HCT116 (cell line): ENCODE data around the gene RMDN2. TPM values are rescaled to one million over a fixed set of nuclear protein-coding genes. Genes with fewer than 3 reads are reported as not detected.

Source experiments
- ATAC-seq: fragments of 200-7000 bp; cut with Tn5 transposase; 2 replicates; pipeline ENCODE4 v1.9.1; 2020; ENCODE audit warnings: mild to moderate bottlenecking, moderate library complexity
- BruUV-seq: library from RNA; stranded (reverse); fragments of 400-500 nt; replicated peaks from 2 replicates; lab custom pipeline; 2021; lab: Mats Ljungman, UMichigan
- CTCF ChIA-PET: fragments of 300-600 bp; sonication (Branson Sonifier 250); formaldehyde crosslinking; loops from one replicate; lab custom pipeline; 2021; ENCODE audit warnings: antibody characterized with exemption; lab: Charles Lee
- POLR2A ChIA-PET: fragments of 300-600, 350-600 bp; sonication (Branson Sonifier 250); formaldehyde crosslinking; loops from one replicate; lab custom pipeline; 2021; ENCODE audit warnings: antibody characterized with exemption; lab: Charles Lee
- RAD21 ChIA-PET, 2 experiments: fragments of 300-600 bp; sonication (Branson Sonifier 250); formaldehyde crosslinking; loops; one replicate each; lab custom pipeline; 2023; ENCODE audit warnings: low total read pairs in 2 of 2; ENCODE audit not compliant: uncharacterized antibody in 2 of 2, unreplicated experiment in 2 of 2, low non-redundant PET in 1 of 2; lab: Charles Lee
- DNase-seq: peaks from one replicate; pipeline ENCODE4 v3.0.0-alpha.2; 2010; ENCODE audit warnings: low read depth, low spot score
- H2AFZ ChIP-seq: fragments of 200-600 bp; shearing (Covaris generic), sonication (generic); 2 replicates; pipeline ENCODE4 v1.6.1; 2017; ENCODE audit warnings: low read depth, mixed run types, mixed read lengths, antibody characterized with exemption, low read length; ENCODE audit not compliant: poor library complexity, severe bottlenecking
- H3K27ac ChIP-seq: 2 replicates; pipeline ENCODE4 v1.5.1; 2012; ENCODE audit warnings: low read depth, low read length
- H3K27me3 ChIP-seq: fragments of 200-600 bp; sonication (generic); 2 replicates; pipeline ENCODE4 v1.6.1; 2016; ENCODE audit warnings: mixed run types, low read length, mixed read lengths; ENCODE audit not compliant: insufficient read depth
- H3K36me3 ChIP-seq, 2 experiments: fragments of 200-500 bp in 1 of 2; fragments of 200-600 bp in 1 of 2; sonication (Bioruptor generic) in 1 of 2; sonication (generic) in 1 of 2; 2 replicates each; pipeline versions ENCODE4 v1.5.1 to v1.6.1; 2014 to 2016; ENCODE audit warnings: low read length in 2 of 2, inconsistent platforms in 1 of 2, mixed read lengths in 1 of 2, mixed run types in 1 of 2; ENCODE audit not compliant: insufficient read depth in 2 of 2, control insufficient read depth in 1 of 2
- H3K4me1 ChIP-seq, 2 experiments: fragments of 200-600 bp in 1 of 2; sonication (generic) in 1 of 2; 2 replicates each; pipeline versions ENCODE4 v1.5.1 to v1.6.1; 2012 to 2017; ENCODE audit warnings: low read length in 2 of 2, inconsistent platforms in 1 of 2, mild to moderate bottlenecking in 1 of 2, mixed read lengths in 1 of 2, mixed run types in 1 of 2, moderate library complexity in 1 of 2; ENCODE audit not compliant: insufficient read depth in 2 of 2, control insufficient read depth in 1 of 2
- H3K4me2 ChIP-seq: fragments of 200-600 bp; sonication (generic); 2 replicates; pipeline ENCODE4 v1.6.1; 2017; ENCODE audit warnings: mixed run types, low read length, mixed read lengths
- H3K4me3 ChIP-seq, 2 experiments: fragments of 200-600 bp in 1 of 2; sonication (generic) in 1 of 2; replicated peaks in 1 of 2; 2 replicates each; pipeline ENCODE4 v1.5.1; 2011 to 2016; ENCODE audit warnings: low read length in 2 of 2, control low read depth in 1 of 2, low read depth in 1 of 2, mild to moderate bottlenecking in 1 of 2, mixed read lengths in 1 of 2, mixed run types in 1 of 2
- H3K79me2 ChIP-seq: fragments of 200-600 bp; sonication (generic); 2 replicates; pipeline ENCODE4 v1.6.1; 2017; ENCODE audit warnings: mild to moderate bottlenecking, mixed run types, low read length, moderate library complexity, mixed read lengths; ENCODE audit not compliant: insufficient read depth
- H3K9ac ChIP-seq: fragments of 200-600 bp; sonication (generic); 2 replicates; pipeline ENCODE4 v1.6.1; 2016; ENCODE audit warnings: low read length, mixed read lengths
- H3K9me2 ChIP-seq: fragments of 200-600 bp; sonication (generic), shearing (Covaris generic); 2 replicates; pipeline ENCODE4 v1.6.1; 2017; ENCODE audit warnings: mixed run types, mild to moderate bottlenecking, moderate library complexity; ENCODE audit not compliant: insufficient read depth
- H3K9me3 ChIP-seq, 2 experiments: fragments of 200-500 bp in 1 of 2; fragments of 200-600 bp in 1 of 2; sonication (Bioruptor generic) in 1 of 2; sonication (generic) in 1 of 2; 2 replicates each; pipeline ENCODE4 v1.6.1; 2014 to 2017; ENCODE audit warnings: low read length in 2 of 2, mixed read lengths in 2 of 2, inconsistent platforms in 1 of 2, low read depth in 1 of 2, mild to moderate bottlenecking in 1 of 2, mixed run types in 1 of 2, moderate library complexity in 1 of 2; ENCODE audit not compliant: control insufficient read depth in 1 of 2, insufficient read depth in 1 of 2
- H4K20me1 ChIP-seq: fragments of 200-600 bp; sonication (generic), shearing (Covaris generic); 2 replicates; pipeline ENCODE4 v1.6.1; 2017; ENCODE audit warnings: mixed run types, mild to moderate bottlenecking, moderate library complexity; ENCODE audit not compliant: insufficient read depth
- CBX3 ChIP-seq: IDR thresholded peaks from 2 replicates; pipeline ENCODE4 v1.6.1; 2012; ENCODE audit warnings: low read depth
- EGR1 ChIP-seq: IDR thresholded peaks from 2 replicates; pipeline ENCODE4 v1.6.1; 2012; ENCODE audit warnings: low read depth
- ELF1 ChIP-seq: IDR thresholded peaks from 2 replicates; pipeline ENCODE4 v1.6.1; 2012; ENCODE audit warnings: low read depth, borderline replicate concordance
- POLR2A ChIP-seq: IDR thresholded peaks from 2 replicates; pipeline ENCODE4 v1.7.0; 2011; ENCODE audit warnings: borderline replicate concordance; ENCODE audit not compliant: insufficient read depth, insufficient read length; ENCODE audit errors: extremely low read depth
- RAD21 ChIP-seq: IDR thresholded peaks from 2 replicates; pipeline ENCODE4 v1.6.1; 2012; ENCODE audit warnings: low read depth, mild to moderate bottlenecking
- SIN3A ChIP-seq: IDR thresholded peaks from 2 replicates; pipeline ENCODE4 v1.6.1; 2012; ENCODE audit warnings: low read depth
- SRF ChIP-seq: IDR thresholded peaks from 2 replicates; pipeline ENCODE4 v1.6.1; 2012; ENCODE audit warnings: low read depth
- ZFX ChIP-seq: fragments of 450-650 bp; IDR thresholded peaks from 2 replicates; pipeline ENCODE4 v1.6.1; 2017
- intact Hi-C: fragments of 100-400 bp; cut with micrococcal nuclease; formaldehyde crosslinking; loops from 2 replicates; pipeline ENCODE4 v1.10.0; 2022
- total RNA-seq: library from RNA; stranded (reverse); gene quantifications from one replicate; pipeline ENCODE4 v1.2.1, GENCODE V29; 2021; ENCODE audit not compliant: unreplicated experiment
- TF ChIP-seq, protein P1 (sequence below): IDR thresholded peaks from 2 replicates; pipeline ENCODE4 v1.6.1; 2012
- TF ChIP-seq, protein P2 (sequence below): IDR thresholded peaks from 2 replicates; pipeline ENCODE4 v1.6.1; 2012
- TF ChIP-seq, protein P3 (sequence below), 3 experiments: fragments of 200-600 bp in 1 of 3; sonication (generic) in 1 of 3; IDR thresholded peaks in 2 of 3; conservative IDR thresholded peaks in 1 of 3; 2 replicates each; pipeline ENCODE4 v1.5.1; 2012 to 2017; ENCODE audit warnings: low read depth in 2 of 3, low read length in 2 of 3, antibody characterized with exemption in 1 of 3, borderline replicate concordance in 1 of 3, control low read depth in 1 of 3, mild to moderate bottlenecking in 1 of 3, mixed read lengths in 1 of 3, mixed run types in 1 of 3, moderate library complexity in 1 of 3; ENCODE audit not compliant: insufficient read depth in 1 of 3

The RMDN2 gene
- total RNA-seq, 1 experiment from 2014 or later = 4.5 TPM

DNA sequence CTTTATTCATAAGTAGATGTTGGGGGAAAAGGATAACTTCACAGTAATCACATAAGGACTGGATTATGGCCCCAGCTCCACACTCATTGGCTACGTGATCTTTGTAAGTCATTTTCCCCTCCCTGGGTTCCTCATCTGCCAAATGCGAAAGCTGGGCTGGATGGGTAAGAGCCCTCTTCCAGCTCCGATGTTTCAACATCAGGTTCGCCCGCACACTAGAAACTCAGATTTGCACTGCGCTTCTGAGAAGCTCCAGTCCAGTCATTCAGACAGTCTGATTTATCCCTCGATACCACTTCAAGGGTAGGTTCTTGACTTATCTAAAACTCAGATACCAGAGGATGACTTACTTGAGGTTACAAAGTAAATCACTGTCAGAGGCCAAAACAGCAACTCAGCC is 31.0 kb upstream of the RMDN2 start:
- H2AFZ ChIP-seq = no peak overlapping the region
- no peaks in the 10 kb centered on the region for H3K4me1 ChIP-seq
- H3K4me2 ChIP-seq = no peak overlapping the region
- TF ChIP-seq POLR2A = no peak
- TF ChIP-seq, protein P1, sequence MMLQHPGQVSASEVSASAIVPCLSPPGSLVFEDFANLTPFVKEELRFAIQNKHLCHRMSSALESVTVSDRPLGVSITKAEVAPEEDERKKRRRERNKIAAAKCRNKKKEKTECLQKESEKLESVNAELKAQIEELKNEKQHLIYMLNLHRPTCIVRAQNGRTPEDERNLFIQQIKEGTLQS = no peak
- no peak for TF ChIP-seq EGR1
- TF ChIP-seq SIN3A = no peak
- TF ChIP-seq, protein P2, sequence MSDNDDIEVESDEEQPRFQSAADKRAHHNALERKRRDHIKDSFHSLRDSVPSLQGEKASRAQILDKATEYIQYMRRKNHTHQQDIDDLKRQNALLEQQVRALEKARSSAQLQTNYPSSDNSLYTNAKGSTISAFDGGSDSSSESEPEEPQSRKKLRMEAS = no peak
- TF ChIP-seq RAD21 = no peak
- TF ChIP-seq ZFX = no peak
- no peak for TF ChIP-seq ELF1
- TF ChIP-seq CBX3 = no peak
- no peak for TF ChIP-seq SRF
- TF ChIP-seq, protein P3, sequence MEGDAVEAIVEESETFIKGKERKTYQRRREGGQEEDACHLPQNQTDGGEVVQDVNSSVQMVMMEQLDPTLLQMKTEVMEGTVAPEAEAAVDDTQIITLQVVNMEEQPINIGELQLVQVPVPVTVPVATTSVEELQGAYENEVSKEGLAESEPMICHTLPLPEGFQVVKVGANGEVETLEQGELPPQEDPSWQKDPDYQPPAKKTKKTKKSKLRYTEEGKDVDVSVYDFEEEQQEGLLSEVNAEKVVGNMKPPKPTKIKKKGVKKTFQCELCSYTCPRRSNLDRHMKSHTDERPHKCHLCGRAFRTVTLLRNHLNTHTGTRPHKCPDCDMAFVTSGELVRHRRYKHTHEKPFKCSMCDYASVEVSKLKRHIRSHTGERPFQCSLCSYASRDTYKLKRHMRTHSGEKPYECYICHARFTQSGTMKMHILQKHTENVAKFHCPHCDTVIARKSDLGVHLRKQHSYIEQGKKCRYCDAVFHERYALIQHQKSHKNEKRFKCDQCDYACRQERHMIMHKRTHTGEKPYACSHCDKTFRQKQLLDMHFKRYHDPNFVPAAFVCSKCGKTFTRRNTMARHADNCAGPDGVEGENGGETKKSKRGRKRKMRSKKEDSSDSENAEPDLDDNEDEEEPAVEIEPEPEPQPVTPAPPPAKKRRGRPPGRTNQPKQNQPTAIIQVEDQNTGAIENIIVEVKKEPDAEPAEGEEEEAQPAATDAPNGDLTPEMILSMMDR (IDR thresholded peaks at IDR 0.05 in 2 of 3, conservative IDR thresholded peaks at IDR 0.05 in 1 of 3; ENCODE audit: borderline replicate concordance in 1 of 3, insufficient read depth in 1 of 3, low read depth in 2 of 3, low read length in 2 of 3) = no peak
- DNase-seq (no peak), ATAC-seq (no peak)
- RAD21 ChIA-PET = no interaction called here
- no peaks in the 10 kb centered on the region for H3K36me3 ChIP-seq
- H3K27ac ChIP-seq = no peak overlapping the region
- POLR2A ChIA-PET = no interaction called here
- no peak overlapping the region for H3K4me3 ChIP-seq
- H3K27me3 ChIP-seq = no peaks in the 10 kb centered on the region
- H3K9ac ChIP-seq = no peak overlapping the region
- no peaks in the 10 kb centered on the region for H4K20me1 ChIP-seq
- CTCF ChIA-PET = interaction anchor here (1.6 kb wide), 1 partner anchor 380 kb away, joined by 6 read pairs; no protein-coding TSS in a partner anchor
- H3K79me2 ChIP-seq = no peaks in the 10 kb centered on the region
- intact Hi-C loops = loop anchor here (5.0 to 10.0 kb wide), 2 partner anchors 611 to 1112 kb away; no protein-coding TSS in a partner anchor
- BruUV-seq = no TSS peak
- no peaks in the 10 kb centered on the region for H3K9me3 ChIP-seq
- no peaks in the 10 kb centered on the region for H3K9me2 ChIP-seq
